Measurements from ENCODE around the gene C2CD5. TPM values are rescaled to one million over a fixed set of nuclear protein-coding genes. Genes with fewer than 3 reads are reported as not detected.

Gene C2CD5
- total and polyA plus RNA-seq, 2 donors (not counting 1 experiment from before 2014, with no cell fraction given): 24.6 to 61.7 TPM

- Histone ChIP-seq H3K79me2 (ENCODE audit: control insufficient read depth, insufficient read depth, low read length) (no peaks in the 10 kb centered on the region), H3K9ac (ENCODE audit: low read length) (no peak overlapping the region), H3K4me3 (ENCODE audit: control extremely low read depth in 1 of 5, extremely low read depth in 1 of 5, insufficient read depth in 1 of 5, low read depth in 2 of 5, low read length in 4 of 5) (no peak overlapping the region), H3K27me3 (replicated peaks in 1 of 4; ENCODE audit: control extremely low read depth in 1 of 4, control insufficient read depth in 3 of 4, insufficient read depth in 4 of 4, low read length in 3 of 4) (no peaks in the 10 kb centered on the region), H4K20me1 (ENCODE audit: control insufficient read depth, insufficient read depth, low read length, poor library complexity, severe bottlenecking) (no peaks in the 10 kb centered on the region), H3K4me1 (ENCODE audit: control insufficient read depth in 2 of 2, insufficient read depth in 2 of 2, low read length in 2 of 2) (peaks cover 5 to 6% of the 10 kb centered on the region in 2 donors), H3K36me3 (replicated peaks in 1 of 2; ENCODE audit: control extremely low read depth in 1 of 2, control insufficient read depth in 1 of 2, extremely low read depth in 1 of 2, insufficient read depth in 2 of 2, low read length in 1 of 2) (peaks cover 0 to 14% of the 10 kb centered on the region in 2 experiments), H2AFZ (ENCODE audit: insufficient read depth, low read depth, low read length, poor library complexity, severe bottlenecking) (no peak overlapping the region), H3K4me2 (replicated peaks; ENCODE audit: low read depth, low read length, poor library complexity, severe bottlenecking) (no peak overlapping the region), H3K9me3 (ENCODE audit: control extremely low read depth in 1 of 3, control insufficient read depth in 2 of 3, insufficient read depth in 1 of 3, low read length in 2 of 3) (no peaks in the 10 kb centered on the region), H3K27ac (ENCODE audit: low read length in 2 of 2) (no peak overlapping the region)
- Mint-ChIP-seq H3K27ac (no peak overlapping the region), H3K9me3 (ENCODE audit: insufficient read depth) (no peaks in the 10 kb centered on the region), H3K4me3 (no peak overlapping the region), H3K27me3 (no peaks in the 10 kb centered on the region), H3K4me1 (peaks cover 9% of the 10 kb centered on the region)
- intact Hi-C loops (cut with micrococcal nuclease): no loop called here
- ATAC-seq (ENCODE audit: low read depth) (no peak), DNase-seq (no peak)
- CTCF ChIA-PET: interaction anchor here (0.6 kb wide), 1 partner anchor 31 kb away, joined by 4 read pairs; no protein-coding TSS in a partner anchor
- POLR2A ChIA-PET: no interaction called here
- no CpG with 5 or more reads among the region's 4 CpGs for WGBS (ENCODE audit: insufficient coverage)
- TF ChIP-seq CTCF (IDR thresholded peaks at IDR 0.05): no peak
- TF ChIP-seq EZH2 (IDR thresholded peaks at IDR 0.05; ENCODE audit: borderline replicate concordance, insufficient read depth, low read depth, low read length, poor library complexity, severe bottlenecking): no peak
These were observed 67.0 kb downstream of the C2CD5 start for GRCh38 chr12:22477166-22477893.

GRCh38 chr12:22476133-22476532 is 68.2 kb downstream of the C2CD5 start:
- intact Hi-C loops (cut with micrococcal nuclease): no loop called here
- Mint-ChIP-seq H3K4me3 (no peak overlapping the region), H3K27ac (no peak overlapping the region), H3K27me3 (no peaks in the 10 kb centered on the region), H3K9me3 (ENCODE audit: insufficient read depth) (no peaks in the 10 kb centered on the region), H3K4me1 (peaks cover 9% of the 10 kb centered on the region)
- Histone ChIP-seq H3K4me2 (replicated peaks; ENCODE audit: low read depth, low read length, poor library complexity, severe bottlenecking) (no peak overlapping the region), H4K20me1 (ENCODE audit: control insufficient read depth, insufficient read depth, low read length, poor library complexity, severe bottlenecking) (no peaks in the 10 kb centered on the region), H3K4me3 (ENCODE audit: control extremely low read depth in 1 of 5, extremely low read depth in 1 of 5, insufficient read depth in 1 of 5, low read depth in 2 of 5, low read length in 4 of 5) (no peak overlapping the region), H3K36me3 (replicated peaks in 1 of 2; ENCODE audit: control extremely low read depth in 1 of 2, control insufficient read depth in 1 of 2, extremely low read depth in 1 of 2, insufficient read depth in 2 of 2, low read length in 1 of 2) (peaks cover 0 to 8% of the 10 kb centered on the region in 2 experiments), H3K27me3 (replicated peaks in 1 of 4; ENCODE audit: control extremely low read depth in 1 of 4, control insufficient read depth in 3 of 4, insufficient read depth in 4 of 4, low read length in 3 of 4) (no peaks in the 10 kb centered on the region), H2AFZ (ENCODE audit: insufficient read depth, low read depth, low read length, poor library complexity, severe bottlenecking) (no peak overlapping the region), H3K27ac (ENCODE audit: low read length in 2 of 2) (no peak overlapping the region), H3K79me2 (ENCODE audit: control insufficient read depth, insufficient read depth, low read length) (no peaks in the 10 kb centered on the region), H3K9ac (ENCODE audit: low read length) (no peak overlapping the region), H3K4me1 (ENCODE audit: control insufficient read depth in 2 of 2, insufficient read depth in 2 of 2, low read length in 2 of 2) (peaks cover 5 to 6% of the 10 kb centered on the region in 2 donors), H3K9me3 (ENCODE audit: control extremely low read depth in 1 of 3, control insufficient read depth in 2 of 3, insufficient read depth in 1 of 3, low read length in 2 of 3) (no peaks in the 10 kb centered on the region)
- DNase-seq (no peak), ATAC-seq (ENCODE audit: low read depth) (no peak)
- CTCF ChIA-PET: interaction anchor here (1.3 kb wide), 1 partner anchor 195 kb away, joined by 3 read pairs; no protein-coding TSS in a partner anchor
- TF ChIP-seq EZH2 (IDR thresholded peaks at IDR 0.05; ENCODE audit: borderline replicate concordance, insufficient read depth, low read depth, low read length, poor library complexity, severe bottlenecking): no peak
- TF ChIP-seq CTCF (IDR thresholded peaks at IDR 0.05): no peak
- POLR2A ChIA-PET: no interaction called here

Data from B cell (primary cell).